GM23248 (cell line): ENCODE measurements around the gene MAGEF1.

Source experiments
- EZH2 ChIP-seq: fragments of 200-600 bp; sonication (generic); IDR thresholded peaks from 2 replicates; pipeline ENCODE4 v1.6.1; 2018; ENCODE audit warnings: antibody characterized with exemption, mild to moderate bottlenecking; ENCODE audit not compliant: insufficient read depth, poor library complexity, severe bottlenecking
- EZH2phosphoT487 ChIP-seq: fragments of 200-600 bp; sonication (generic); IDR thresholded peaks from 2 replicates; pipeline ENCODE4 v1.6.1; 2018; ENCODE audit warnings: antibody characterized with exemption, moderate library complexity, mild to moderate bottlenecking, low read depth; ENCODE audit not compliant: insufficient read depth

DNA sequence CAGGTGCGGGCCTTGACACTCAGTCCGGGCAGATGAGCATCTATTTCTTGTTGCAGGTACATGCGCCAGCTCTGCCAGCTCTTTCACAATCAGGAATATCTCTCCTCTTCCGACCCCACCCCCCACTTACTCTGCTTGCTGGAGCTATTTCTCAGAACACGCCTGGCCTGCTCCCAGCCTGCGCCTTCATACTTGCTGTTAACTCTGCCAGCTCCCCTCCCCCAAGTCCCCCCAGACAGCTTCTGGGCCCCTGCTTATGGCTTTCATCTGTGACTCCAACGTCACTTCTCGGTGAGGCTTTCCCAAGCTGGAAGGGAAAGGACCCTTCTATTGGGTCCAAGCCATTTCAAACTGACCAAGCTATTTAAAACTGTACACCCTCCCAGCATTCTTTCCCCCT lies 15.2 kb downstream of the MAGEF1 start:
- TF ChIP-seq EZH2 (no peak), EZH2phosphoT487 (no peak)
